Activated CD8-positive, alpha-beta memory T cell treated with anti-CD3 and anti-CD28 coated beads, Interleukin-2, amount 50 U/mL, for 1 hour (primary cell): ENCODE measurements around the gene FGGY.
"Not testable (repeated sequence)": the region's sequence is repeated elsewhere in the genome, so short reads cannot be mapped to it uniquely, and the experiment has no call there.

Experiments used
- DNase-seq: peaks from one replicate; pipeline ENCODE4 v3.0.0-alpha.2; 2020; ENCODE audit errors: extremely low read depth

Gene FGGY

DNA sequence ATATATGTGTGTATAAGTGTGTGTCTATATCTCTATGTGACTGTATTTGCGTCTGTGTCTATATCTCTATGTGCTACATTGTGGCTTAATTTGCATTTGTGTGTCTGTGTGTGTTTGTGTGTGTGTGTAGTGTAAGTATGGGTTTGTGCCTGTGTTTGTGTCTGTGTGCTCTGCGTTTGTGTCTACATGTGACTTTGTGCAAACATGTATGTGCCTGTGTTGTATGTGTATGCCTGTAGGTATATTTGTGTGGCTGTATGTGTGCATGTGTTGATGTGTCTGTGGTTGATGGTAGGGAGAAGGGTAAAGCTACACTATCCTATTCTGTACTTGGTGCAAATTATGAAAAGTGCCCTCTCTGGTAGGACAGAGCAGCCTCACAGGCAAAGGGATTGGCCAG, 7.3 kb upstream of the FGGY start:
- DNase-seq = no peak

DNA sequence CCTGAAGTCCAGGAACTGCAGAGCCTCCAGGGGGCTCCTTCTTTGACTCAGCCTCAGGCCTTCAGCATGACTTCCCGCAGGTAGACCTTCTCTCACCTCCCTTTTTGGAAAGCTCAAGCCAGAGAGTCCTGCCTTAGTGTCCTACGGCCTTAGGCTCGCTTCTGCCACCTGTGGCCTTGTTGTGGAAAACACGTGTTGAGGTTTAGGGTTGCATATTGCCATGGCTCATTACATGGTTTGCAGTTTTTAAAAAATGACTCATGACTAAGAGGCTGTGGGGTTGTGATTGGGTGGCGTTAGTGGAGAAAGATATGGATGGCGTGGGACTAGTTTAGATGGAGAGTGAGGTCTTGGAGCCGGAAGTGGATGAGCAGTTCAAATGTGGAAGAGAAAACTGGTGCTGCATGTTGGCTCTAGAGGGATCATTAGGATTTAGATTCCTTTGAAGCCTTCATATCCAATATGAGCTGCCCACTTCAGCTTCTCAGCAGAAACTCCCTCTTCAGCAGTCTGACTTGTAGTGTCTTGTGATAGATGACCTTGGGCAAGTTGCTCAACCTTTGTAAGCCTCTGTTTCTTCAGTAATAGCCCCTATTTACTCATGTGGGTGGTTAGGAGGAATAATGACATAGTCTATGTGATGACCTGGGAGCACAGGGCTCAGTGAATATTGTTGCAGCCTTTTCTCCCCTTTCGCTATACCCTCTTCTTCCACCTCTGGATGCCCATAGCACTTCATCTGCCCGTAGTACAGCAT, 6.5 kb upstream of the FGGY start:
- DNase-seq = no peak

DNA sequence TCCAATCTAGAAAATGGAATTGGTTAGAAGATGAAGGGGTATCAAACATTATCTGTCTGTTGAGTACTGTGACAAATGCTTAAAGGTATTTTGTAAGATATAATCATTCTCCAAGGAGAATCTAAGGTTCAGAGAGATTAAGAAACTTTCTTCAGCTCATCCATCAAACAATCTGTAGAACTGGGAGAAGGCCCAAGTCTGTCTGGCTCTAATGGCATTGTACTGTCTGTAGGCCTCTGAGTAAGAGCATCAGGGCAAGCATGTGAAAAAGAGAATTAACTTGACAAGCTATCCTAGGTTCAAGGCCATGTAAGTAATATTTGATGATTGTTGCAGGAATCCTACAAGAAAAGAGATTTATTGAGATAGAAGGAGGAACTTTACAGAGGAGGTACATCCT, 5.3 kb upstream of the FGGY start:
- DNase-seq = no peak

DNA sequence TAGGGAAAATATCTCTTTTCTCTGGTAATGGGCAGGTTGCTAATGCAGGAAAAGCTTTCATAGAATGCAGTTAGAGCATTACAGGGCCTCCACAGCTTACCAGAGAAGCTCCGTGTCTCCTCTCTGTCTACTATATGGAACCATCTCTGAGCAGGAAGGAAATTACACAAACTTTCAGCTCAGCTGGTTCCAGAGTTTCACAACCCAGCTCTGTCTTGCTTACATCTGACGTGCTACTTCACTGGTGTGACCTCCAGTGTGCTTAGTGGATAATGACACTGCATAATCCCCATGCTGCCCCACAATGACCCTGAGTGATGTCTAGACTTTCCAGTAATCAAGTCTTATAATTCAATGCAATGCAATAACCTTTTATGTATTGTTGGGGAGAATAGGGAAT, 4.3 kb upstream of the FGGY start:
- no peak for DNase-seq

DNA sequence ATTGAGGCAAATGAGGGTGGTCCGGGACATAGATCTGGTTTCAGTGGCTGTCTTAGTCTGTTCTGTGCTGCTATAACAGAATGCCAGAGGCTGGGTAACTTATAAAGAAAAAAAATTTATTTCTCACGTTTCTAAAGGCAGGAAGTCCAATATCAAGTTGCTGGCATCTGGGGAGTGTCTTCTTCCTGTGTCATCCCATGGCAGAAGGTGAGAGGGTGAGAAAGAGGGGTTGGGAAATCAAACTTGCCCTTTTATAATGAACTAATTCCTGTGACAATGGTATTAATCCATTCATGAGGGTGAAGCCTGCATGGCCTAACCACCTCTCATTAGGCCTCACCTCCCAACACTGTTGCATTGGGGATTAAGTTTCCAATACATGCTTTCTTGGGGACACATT, 3.7 kb upstream of the FGGY start:
- no peak for DNase-seq

DNA sequence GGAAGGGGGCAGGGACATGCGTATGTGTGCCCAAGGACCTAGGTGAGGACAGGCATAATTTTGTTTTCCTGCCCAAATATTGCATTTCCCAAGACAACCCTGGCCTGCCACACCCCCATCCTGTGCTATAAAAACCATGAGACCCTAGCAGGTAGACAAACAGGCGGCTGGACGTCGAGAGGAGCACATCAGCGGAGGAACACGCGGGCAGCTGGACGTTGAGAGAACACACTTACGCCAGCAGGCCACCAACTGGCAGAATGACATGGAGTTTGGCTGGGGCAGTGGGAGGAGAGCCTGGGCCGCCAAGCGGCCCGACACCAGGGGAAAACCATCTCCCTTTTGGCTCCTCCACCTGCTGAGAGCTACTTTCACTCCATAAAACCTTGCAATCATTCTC, 3.0 kb upstream of the FGGY start:
- no peak for DNase-seq

DNA sequence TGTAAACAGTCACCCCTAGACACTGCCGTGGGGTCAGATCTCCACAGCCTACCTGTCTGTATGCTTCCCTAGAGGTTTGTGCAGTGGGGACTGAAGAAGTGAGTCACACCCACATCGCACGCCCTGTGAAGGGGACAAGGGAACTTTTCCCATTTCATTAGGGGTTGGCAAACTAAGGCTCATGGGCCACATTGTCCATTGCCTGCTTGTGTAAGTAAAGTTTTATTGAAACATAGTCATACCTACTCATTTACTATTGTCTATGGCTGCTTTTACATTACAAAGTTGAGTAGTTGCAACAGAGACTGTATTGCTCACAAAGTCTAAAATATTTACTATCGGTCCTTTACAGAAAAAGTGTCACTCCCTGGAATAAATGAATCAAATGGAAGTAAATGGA, 2.5 kb upstream of the FGGY start:
- no peak for DNase-seq

DNA sequence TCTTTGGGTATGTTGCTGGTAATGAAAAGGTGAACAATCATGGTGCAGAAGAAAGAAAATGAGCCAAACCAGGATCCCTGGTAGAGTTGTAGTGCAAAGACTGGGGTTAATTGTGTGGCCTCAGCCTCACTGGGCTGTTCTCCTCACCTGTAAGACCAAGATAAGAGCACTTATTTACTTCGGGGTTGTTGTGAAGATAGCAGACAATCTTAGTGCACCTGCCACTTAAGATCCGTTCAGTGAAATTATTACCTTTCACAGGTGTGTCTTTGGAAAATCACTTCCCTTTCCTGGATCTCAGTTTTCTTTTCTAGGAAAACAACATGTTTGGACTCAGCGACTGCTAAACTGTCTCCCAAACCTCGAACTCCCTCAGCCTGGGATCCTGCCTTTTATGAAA, 1.3 kb upstream of the FGGY start:
- DNase-seq = no peak

DNA sequence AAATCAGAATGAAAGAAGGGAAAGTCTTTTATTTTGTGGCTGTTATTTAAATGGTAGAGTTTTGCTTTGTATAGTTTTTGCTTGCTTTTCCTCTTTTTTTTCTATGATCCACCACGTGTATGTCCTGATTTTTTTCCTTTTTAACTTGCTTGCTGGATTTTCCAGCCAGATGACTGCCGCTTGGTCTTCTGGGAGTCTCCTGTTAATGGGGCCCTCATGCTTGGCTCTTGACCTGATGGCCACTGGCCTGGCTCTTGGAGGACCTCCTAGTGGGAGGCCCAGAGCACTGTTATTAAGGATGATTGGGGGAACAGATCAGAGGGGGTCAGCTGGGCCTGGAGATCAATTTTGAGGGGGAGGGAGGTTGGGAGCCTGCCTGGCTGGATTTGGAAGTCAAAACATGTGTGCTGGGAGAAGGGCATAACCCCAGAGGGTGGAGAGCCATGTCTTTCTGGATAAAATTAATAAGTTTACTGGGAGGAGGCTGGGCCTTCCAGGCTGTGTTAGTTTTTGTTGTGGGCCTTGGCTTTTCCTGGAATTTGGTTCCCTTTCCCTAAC, 1.2 kb downstream of the FGGY start:
- no peak for DNase-seq

DNA sequence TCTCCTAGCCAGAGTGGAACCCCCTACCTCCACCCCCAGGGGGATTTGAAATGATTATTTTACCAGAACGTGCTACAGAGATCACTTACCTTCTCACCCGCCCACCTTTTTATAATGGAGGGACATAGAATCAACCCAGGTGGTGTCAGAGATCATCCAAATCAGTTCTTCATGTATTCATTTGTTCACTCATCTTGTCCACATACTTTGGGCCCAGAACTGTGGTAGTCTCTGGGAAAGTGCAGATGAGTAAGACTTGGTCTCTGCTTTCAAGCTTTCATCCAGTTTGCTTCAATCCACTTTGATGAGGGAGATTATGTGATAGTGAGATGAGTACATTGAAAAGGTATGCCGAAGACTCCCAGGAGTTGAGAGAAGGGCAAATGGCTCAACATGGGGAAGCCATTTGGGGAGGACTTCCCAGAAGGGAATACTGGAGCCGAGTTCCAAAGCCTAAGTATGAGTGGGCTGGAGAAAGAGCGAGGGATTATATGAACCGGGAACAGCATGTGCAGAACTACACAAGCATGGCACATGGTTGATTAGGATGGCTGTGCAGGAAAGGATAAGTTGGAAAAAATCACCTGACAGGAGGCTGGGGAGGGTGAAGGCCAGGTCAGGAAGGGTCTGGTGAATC, 1.9 kb downstream of the FGGY start:
- DNase-seq = no peak

DNA sequence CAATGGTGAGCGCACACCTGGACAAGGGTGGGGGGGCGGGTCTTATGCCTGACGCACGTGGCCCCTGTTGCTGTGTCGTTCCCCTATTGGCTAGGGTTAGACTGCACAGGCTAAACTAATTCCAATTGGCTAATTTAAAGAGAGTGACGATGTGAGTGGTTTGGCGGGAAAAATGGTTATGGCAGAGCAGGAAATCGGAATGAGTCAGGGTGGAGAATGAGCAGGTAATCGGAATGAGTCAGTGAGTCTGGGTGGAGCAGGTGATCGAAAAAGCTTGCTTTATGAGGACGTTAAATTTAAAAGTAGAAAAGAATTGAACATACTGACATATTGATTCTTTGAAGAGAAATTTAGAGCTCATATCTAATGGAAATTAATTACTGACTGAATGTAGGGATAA, 2.8 kb downstream of the FGGY start:
- not testable (repeated sequence) for DNase-seq

DNA sequence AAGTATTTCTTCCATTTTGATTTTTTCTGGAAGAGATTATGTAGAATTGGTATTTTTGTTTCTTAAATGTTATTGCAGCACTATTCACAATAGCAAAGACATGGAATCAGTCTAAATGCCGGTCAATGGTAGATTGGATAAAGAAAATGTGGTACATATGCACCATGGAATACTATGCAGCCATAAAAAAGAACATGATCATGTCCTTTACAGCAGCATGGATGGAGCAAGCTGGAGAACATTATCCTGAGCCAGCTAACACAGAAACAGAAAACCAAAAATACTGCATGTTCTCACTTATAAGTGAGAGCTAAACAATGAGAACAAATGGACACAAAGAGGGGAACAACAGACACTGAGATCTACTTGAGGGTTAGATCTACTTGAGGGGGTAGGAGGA, 5.4 kb downstream of the FGGY start:
- DNase-seq = no peak

DNA sequence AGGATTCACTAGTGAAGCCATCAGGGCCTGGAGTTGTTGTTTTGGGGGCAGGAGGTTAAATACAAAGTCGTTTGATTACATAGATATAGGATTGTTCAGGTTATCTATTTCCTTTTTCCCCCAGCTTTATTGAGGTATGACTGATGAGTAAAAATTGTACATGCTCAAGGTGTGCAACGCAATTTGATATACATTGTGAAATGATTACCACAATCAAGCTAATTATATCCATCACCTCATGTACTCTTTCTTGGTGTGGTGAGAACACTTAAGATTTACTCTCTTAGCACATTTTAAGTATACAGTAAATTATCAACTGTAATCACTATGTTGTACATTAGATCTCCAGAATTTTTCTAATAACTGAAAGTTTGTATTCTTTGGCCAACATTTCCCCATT, 6.0 kb downstream of the FGGY start:
- DNase-seq = no peak

DNA sequence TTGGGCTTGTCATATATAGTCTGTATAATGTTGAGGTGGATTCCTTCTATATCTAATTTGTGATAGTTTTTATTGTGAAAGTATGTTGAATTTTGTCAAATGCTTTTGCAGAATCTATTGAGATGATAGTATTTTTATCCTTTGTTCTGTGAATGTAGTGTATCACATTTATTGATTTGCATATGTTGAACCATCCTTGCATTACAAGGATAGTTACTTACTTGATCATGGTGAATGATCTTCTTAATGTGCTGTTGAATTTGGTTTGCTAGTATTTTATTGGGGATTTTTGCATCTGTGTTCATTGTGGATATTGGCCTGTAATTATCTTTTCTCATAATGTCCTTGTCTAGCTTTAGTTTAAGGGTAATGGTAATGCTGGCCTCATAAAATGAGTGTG, 8.3 kb downstream of the FGGY start:
- no peak for DNase-seq

DNA sequence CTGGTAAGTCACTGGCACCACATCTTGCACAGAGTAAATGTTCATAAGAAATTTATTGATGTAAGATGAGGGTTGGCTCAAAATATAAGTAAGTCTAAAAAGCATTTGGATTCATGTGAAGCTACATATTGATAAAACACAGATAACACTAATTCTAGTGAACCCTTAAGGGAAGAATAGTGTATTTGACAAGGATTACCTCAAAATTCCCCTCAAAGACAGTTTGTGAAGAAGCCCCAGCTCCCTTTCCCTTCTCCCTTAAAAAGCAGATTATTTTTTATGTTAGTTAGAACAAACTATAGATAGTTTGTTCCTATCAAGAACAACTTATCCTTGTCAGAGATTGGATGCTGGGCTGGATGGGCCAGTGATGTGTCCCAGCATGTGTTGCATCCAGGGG, 10.7 kb downstream of the FGGY start:
- DNase-seq = no peak

DNA sequence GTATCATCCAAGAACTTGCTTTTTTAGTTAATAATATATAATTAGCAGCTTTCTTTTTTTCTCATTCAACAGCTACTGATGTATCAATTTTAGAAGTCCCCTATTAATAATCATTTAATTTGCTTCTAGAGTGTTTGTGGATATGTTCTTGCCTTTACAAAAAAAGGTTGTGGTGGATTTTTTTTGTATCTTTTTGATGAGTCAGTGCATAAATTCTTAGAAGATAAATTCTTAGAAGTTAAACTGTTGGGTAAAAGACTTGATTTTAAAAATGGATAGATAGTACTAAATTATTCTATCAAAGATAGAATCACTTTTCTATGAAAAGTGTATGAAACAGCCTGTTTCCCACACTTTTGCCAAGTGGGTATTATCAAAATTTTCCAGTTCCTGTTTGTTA, 11.9 kb downstream of the FGGY start:
- DNase-seq = no peak

DNA sequence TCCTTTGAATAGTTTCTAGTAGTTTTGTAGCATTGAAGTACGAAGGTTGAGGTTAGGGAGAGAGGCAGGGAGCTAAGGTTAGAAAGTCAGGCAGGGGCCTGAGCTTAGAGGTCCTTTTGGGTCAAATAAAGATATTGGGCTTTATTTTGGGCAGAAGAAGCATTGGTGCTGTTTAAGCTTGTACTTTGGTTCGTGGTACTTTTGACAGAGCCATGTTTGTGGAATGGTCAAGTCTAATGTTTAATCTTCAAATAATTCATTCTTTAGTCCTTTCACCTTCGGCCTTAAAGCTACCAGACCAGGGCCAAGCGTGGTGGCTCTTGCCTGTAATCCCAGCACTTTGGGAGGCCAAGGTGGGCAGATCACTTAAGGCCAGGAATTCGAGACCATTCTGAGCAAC, 12.5 kb downstream of the FGGY start:
- DNase-seq = no peak

DNA sequence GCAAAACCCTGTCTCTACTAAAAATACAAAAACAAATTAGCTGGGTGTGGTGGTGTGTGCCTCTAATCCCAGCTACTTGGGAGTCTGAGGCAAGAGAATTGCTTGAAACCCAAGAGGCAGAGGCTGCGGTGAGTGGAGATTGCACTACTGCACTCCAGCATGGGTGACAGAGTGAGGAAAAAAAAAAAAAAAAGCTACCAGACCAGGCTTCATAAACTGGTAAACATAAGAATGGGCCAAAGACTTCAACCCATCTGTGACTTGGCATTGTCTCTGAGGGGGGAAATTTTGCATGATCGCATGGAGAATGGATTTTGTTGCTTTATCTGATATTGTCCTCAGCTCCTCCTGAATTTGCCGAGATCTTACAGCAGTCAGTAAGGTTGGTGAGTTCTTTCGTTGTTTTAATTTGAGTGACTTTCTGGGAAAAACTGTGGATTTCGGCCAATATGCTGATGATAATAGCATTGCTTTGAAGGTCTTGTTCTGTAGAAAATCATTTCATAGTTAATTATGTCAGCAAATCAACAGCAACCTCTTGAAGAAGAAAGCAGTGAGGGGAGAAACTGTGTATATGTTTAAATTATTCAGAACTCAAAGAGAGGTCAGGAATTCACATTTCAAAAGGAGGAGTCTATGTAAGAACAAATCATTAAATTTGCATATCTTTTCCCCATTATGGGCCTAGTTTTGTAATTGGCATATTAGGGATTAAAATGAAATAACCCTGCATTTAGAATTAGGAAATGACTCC, 13.1 kb downstream of the FGGY start:
- DNase-seq = no peak

DNA sequence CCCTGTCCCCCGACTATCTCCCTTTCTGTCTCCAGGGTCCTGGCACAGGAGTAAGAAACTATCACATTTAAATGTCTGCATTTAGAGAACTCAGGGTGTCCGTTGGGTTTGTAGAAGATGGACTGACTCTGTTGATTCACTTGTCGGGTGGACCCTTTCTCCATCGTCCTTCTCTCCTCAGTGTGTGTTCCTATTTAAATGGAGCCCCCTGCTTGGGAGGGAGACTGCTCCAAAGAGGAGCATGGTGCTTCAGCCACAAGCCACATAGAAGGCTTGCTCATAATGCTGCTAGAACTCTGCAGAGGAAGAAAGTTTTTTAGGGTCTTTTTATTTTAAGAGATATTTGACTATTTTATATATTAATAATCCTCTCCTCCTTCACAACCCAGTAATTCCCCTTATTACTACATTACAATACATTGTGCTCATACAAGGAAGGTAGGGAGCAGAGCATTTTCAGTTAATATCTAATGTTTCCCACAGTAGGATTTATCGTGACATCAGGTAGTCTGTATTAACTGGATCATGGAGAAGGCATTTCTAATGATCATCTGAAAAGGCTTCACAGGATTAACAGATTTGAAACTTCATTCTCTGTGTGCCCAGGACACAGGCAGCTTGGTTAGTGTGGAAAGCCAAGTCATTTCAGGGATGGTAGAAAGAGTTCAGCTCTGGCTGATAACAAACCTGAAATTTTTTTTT, 13.8 kb downstream of the FGGY start:
- no peak for DNase-seq

DNA sequence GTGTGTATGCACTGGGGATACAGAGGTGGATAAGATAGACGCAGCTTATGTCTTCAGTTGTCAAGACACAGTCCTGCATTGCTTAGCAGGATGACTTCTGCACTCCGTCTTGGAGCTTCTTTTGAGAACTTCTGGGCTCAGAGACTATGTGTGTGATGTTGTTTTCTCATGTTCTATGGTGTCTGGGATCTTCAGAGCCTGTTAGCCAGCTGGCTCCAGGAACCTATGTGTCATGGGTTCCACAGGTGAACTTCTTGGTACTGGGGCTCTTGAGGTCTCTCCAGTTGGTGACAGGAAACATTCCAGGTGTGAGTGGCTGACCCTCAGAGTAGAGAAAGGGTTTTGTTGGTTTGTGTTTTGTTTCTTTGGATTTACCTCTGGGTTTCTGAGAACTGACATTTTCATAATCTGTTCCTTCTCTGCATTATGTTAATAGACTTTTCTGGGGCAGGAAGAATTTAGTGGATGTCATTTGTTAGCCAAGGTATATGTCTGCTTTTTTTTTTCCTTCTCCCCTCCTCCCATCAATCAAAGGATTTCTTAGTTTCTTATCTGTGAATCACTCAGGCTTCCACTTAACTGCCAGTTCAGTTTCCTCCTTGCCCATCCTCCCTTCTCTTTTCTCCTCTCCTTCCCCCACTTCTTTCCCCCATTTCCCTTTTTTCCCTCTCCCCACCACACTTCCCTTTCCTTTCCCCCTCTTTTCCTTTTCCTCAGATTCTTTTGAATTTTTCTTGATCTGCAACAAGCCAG, 18.1 kb downstream of the FGGY start:
- no peak for DNase-seq
